OCI-LY3 (cell line): ENCODE results near the gene LCE4A.

ENCODE experiments used
- H2AFZ ChIP-seq: fragments of 200-600, 300-600 bp; shearing (Covaris generic); 2 replicates; pipeline ENCODE4 v1.6.0; 2014; ENCODE audit warnings: antibody characterized with exemption, low read depth, low read length
- H3K27ac ChIP-seq: fragments of 200-600, 300-600 bp; sonication (generic); 2 replicates; pipeline ENCODE4 v1.5.1; 2014; ENCODE audit warnings: mild to moderate bottlenecking, low read length, moderate library complexity, mixed read lengths
- H3K27me3 ChIP-seq: fragments of 200-600, 300-600 bp; sonication (generic); 2 replicates; pipeline ENCODE4 v1.6.1; 2014; ENCODE audit warnings: low read depth, low read length, mixed read lengths
- H3K36me3 ChIP-seq: fragments of 200-600, 300-600 bp; sonication (generic); replicated peaks from 2 replicates; pipeline ENCODE3; 2014; ENCODE audit warnings: low read depth, low read length, mixed read lengths
- H3K4me1 ChIP-seq: fragments of 300-600, 200-600 bp; sonication (generic); 2 replicates; pipeline ENCODE4 v1.6.1; 2014; ENCODE audit warnings: low read length, mixed read lengths
- H3K4me2 ChIP-seq: fragments of 200-600, 300-600 bp; sonication (generic); 2 replicates; pipeline ENCODE4 v1.6.1; 2014; ENCODE audit warnings: low read length, mixed read lengths
- H3K4me3 ChIP-seq: fragments of 300-600, 200-600 bp; sonication (generic); 2 replicates; pipeline ENCODE4 v1.5.1; 2014; ENCODE audit warnings: antibody characterized with exemption, mild to moderate bottlenecking, low read length, moderate library complexity
- H3K79me2 ChIP-seq: fragments of 300-600, 200-600 bp; shearing (Covaris generic); 2 replicates; pipeline ENCODE4 v1.6.1; 2014; ENCODE audit warnings: mild to moderate bottlenecking, low read length, mixed read lengths
- H3K9ac ChIP-seq: fragments of 300-600, 200-600 bp; shearing (Covaris generic); 2 replicates; pipeline ENCODE4 v1.6.0; 2014; ENCODE audit warnings: mild to moderate bottlenecking, low read length, moderate library complexity
- H3K9me3 ChIP-seq: fragments of 200-600, 300-600 bp; shearing (Covaris generic); 2 replicates; pipeline ENCODE4 v1.6.1; 2014; ENCODE audit warnings: low read length, mixed read lengths; ENCODE audit not compliant: insufficient read depth
- H4K20me1 ChIP-seq: fragments of 200-600, 300-600 bp; sonication (generic); 2 replicates; pipeline ENCODE4 v1.6.1; 2016; ENCODE audit warnings: low read length, mixed read lengths; ENCODE audit not compliant: insufficient read depth
- CTCF ChIP-seq: fragments of 200-600, 300-600 bp; sonication (generic); IDR thresholded peaks from 2 replicates; pipeline ENCODE4 v1.5.1; 2014; ENCODE audit warnings: antibody characterized with exemption, low read length, low read depth
- EZH2phosphoT487 ChIP-seq: fragments of 200-600 bp; shearing (Covaris generic); IDR thresholded peaks from 2 replicates; pipeline ENCODE4 v1.6.1; 2018; ENCODE audit warnings: antibody characterized with exemption, mixed run types, low read depth

The LCE4A gene

GRCh38 chr1:152758636-152759035 is 50.7 kb downstream of the LCE4A start:
- no peak overlapping the region for H3K4me2 ChIP-seq
- no peaks in the 10 kb centered on the region for H3K79me2 ChIP-seq
- no peak overlapping the region for H3K27ac ChIP-seq
- no peaks in the 10 kb centered on the region for H3K9me3 ChIP-seq
- no peak overlapping the region for H2AFZ ChIP-seq
- H3K9ac ChIP-seq = no peak overlapping the region
- no peaks in the 10 kb centered on the region for H3K4me1 ChIP-seq
- TF ChIP-seq CTCF (no peak), EZH2phosphoT487 (no peak)
- H3K36me3 ChIP-seq = no peaks in the 10 kb centered on the region
- H3K27me3 ChIP-seq = peaks cover 31% of the 10 kb centered on the region
- H4K20me1 ChIP-seq = no peaks in the 10 kb centered on the region
- H3K4me3 ChIP-seq = no peak overlapping the region
